ENCODE measurements around the gene CCDC91. TPM values are rescaled to one million over a fixed set of nuclear protein-coding genes. Genes with fewer than 3 reads are reported as not detected.
A peak's percentile ranks its signal among the peaks of the same experiment; 100 is the strongest.
"Not testable (repeated sequence)": the region's sequence is repeated elsewhere in the genome, so short reads cannot be mapped to it uniquely, and the experiment has no call there.

The CCDC91 gene
- polyA plus RNA-seq, 3 donors = 6.3 to 18.1 (median 15.6) TPM

DNA sequence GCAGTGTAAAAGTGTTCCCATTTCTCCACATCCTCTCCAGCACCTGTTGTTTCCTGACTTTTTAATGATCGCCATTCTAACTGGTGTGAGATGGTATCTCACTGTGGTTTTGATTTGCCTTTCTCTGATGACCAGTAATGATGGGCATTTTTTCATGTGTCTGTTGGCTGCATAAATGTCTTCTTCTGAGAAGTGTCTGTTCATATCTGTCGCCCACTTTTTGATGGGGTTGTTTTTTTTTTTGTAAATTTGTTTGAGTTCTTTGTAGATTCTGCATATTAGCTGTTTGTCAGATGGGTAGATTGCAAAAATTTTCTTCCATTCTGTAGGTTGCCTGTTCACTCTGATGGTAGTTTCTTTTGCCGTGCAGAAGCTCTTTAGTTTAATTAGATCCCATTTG, 140.0 kb downstream of the CCDC91 start:
- H3K4me3 Mint-ChIP-seq; H3K4me3 ChIP-seq (replicated peaks in 1 of 3; ENCODE audit: low read depth in 2 of 3, low read length in 3 of 3); H3K4me1 Mint-ChIP-seq; DNase-seq; H4K20me1 ChIP-seq (ENCODE audit: insufficient read depth, low read length); H3K9ac ChIP-seq (ENCODE audit: insufficient read depth, low read length, poor library complexity, severe bottlenecking); H3K27me3 ChIP-seq (ENCODE audit: control insufficient read depth in 2 of 2, insufficient read depth in 2 of 2, low read length in 2 of 2); intact Hi-C loops (cut with micrococcal nuclease); H3K9me3 ChIP-seq (replicated peaks in 1 of 2; ENCODE audit: control insufficient read depth in 1 of 2, insufficient read depth in 1 of 2, low read length in 2 of 2); H3K4me2 ChIP-seq (replicated peaks; ENCODE audit: extremely low read depth, low read length, poor library complexity, severe bottlenecking); H3K4me1 ChIP-seq (ENCODE audit: control insufficient read depth in 1 of 2, insufficient read depth in 2 of 2, low read length in 2 of 2); H3K27ac ChIP-seq (ENCODE audit: low read depth in 1 of 2, low read length in 2 of 2); H3K36me3 ChIP-seq (replicated peaks in 1 of 2; ENCODE audit: control insufficient read depth in 1 of 2, insufficient read depth in 2 of 2, low read length in 2 of 2); H3K79me2 ChIP-seq (ENCODE audit: insufficient read depth, low read length); H3K27me3 Mint-ChIP-seq (ENCODE audit: low read depth in 3 of 3); H2AFZ ChIP-seq (ENCODE audit: insufficient read depth, low read depth, low read length, poor library complexity, severe bottlenecking): not testable (repeated sequence)
- H3K9me3 Mint-ChIP-seq = peaks cover 3 to 11% (median 8%) of the 10 kb centered on the region in 7 donors
- peaks cover 11 to 13% of the 10 kb centered on the region in 2 donors for H3K36me3 Mint-ChIP-seq
- peak overlapping the region in 1 of 7 donors; percentile 23 for H3K27ac Mint-ChIP-seq
- WGBS (ENCODE audit: insufficient coverage) = 100% methylated on average over 1 of the region's 3 CpGs

DNA sequence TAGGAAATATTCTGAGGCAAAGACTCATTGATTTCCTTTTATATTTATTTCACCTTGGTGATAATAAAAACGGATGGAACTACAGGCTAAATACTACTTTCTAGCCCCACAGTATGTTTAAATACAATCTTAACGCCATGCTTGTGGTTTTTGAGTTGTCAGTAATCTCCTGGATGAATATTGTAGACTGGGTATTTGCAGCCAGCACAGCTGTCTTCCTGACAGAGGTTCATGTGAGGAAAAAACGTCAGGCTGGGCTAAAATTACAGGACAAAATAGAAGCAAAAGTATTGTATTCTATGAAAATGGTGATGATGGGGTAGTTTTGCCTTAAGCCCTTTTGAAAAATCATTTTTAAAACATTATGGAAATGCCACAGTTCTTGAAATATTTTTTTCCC, 140.9 kb downstream of the CCDC91 start:
- no peaks in the 10 kb centered on the region for H3K4me1 Mint-ChIP-seq
- H3K27me3 Mint-ChIP-seq (ENCODE audit: low read depth in 3 of 3) = no peaks in the 10 kb centered on the region
- no peak overlapping the region for H3K27ac ChIP-seq (ENCODE audit: low read depth in 1 of 2, low read length in 2 of 2)
- no peak overlapping the region for H3K4me3 ChIP-seq (replicated peaks in 1 of 3; ENCODE audit: low read depth in 2 of 3, low read length in 3 of 3)
- peaks cover 9 to 13% of the 10 kb centered on the region in 2 donors for H3K36me3 Mint-ChIP-seq
- H3K27me3 ChIP-seq (ENCODE audit: control insufficient read depth in 2 of 2, insufficient read depth in 2 of 2, low read length in 2 of 2) = no peaks in the 10 kb centered on the region
- H3K36me3 ChIP-seq (replicated peaks in 1 of 2; ENCODE audit: control insufficient read depth in 1 of 2, insufficient read depth in 2 of 2, low read length in 2 of 2) = no peaks in the 10 kb centered on the region
- TF ChIP-seq, protein P1, sequence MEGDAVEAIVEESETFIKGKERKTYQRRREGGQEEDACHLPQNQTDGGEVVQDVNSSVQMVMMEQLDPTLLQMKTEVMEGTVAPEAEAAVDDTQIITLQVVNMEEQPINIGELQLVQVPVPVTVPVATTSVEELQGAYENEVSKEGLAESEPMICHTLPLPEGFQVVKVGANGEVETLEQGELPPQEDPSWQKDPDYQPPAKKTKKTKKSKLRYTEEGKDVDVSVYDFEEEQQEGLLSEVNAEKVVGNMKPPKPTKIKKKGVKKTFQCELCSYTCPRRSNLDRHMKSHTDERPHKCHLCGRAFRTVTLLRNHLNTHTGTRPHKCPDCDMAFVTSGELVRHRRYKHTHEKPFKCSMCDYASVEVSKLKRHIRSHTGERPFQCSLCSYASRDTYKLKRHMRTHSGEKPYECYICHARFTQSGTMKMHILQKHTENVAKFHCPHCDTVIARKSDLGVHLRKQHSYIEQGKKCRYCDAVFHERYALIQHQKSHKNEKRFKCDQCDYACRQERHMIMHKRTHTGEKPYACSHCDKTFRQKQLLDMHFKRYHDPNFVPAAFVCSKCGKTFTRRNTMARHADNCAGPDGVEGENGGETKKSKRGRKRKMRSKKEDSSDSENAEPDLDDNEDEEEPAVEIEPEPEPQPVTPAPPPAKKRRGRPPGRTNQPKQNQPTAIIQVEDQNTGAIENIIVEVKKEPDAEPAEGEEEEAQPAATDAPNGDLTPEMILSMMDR (IDR thresholded peaks at IDR 0.05) = no peak
- 57% methylated on average over 1 of the region's 3 CpGs for WGBS (ENCODE audit: insufficient coverage)
- no peak for DNase-seq
- intact Hi-C loops (cut with micrococcal nuclease) = no loop called here
- H3K9me3 Mint-ChIP-seq = peaks cover 3 to 11% (median 8%) of the 10 kb centered on the region in 7 donors
- H3K4me1 ChIP-seq (ENCODE audit: control insufficient read depth in 1 of 2, insufficient read depth in 2 of 2, low read length in 2 of 2) = no peaks in the 10 kb centered on the region
- no peaks in the 10 kb centered on the region for H4K20me1 ChIP-seq (ENCODE audit: insufficient read depth, low read length)
- no peak overlapping the region for H2AFZ ChIP-seq (ENCODE audit: insufficient read depth, low read depth, low read length, poor library complexity, severe bottlenecking)
- no peak overlapping the region for H3K27ac Mint-ChIP-seq
- H3K9ac ChIP-seq (ENCODE audit: insufficient read depth, low read length, poor library complexity, severe bottlenecking) = no peak overlapping the region
- no peak overlapping the region for H3K4me3 Mint-ChIP-seq
- H3K9me3 ChIP-seq (replicated peaks in 1 of 2; ENCODE audit: control insufficient read depth in 1 of 2, insufficient read depth in 1 of 2, low read length in 2 of 2) = no peaks in the 10 kb centered on the region
- no peak overlapping the region for H3K4me2 ChIP-seq (replicated peaks; ENCODE audit: extremely low read depth, low read length, poor library complexity, severe bottlenecking)
- no peaks in the 10 kb centered on the region for H3K79me2 ChIP-seq (ENCODE audit: insufficient read depth, low read length)

All from CD14-positive monocyte (primary cell).